GM23338 (cell line): Measurements from ENCODE around the gene VRK3.

Source experiments
- CREB1 ChIP-seq: fragments of 250-450 bp; sonication (Bioruptor Pico); IDR thresholded peaks from 2 replicates; pipeline ENCODE4 v1.5.0; 2020; ENCODE audit warnings: low read depth, mild to moderate bottlenecking, moderate library complexity
- CTCF ChIP-seq, 2 experiments: fragments of 200-600 bp in 1 of 2; sonication (generic) in 1 of 2; conservative IDR thresholded peaks; 2 replicates each; pipeline versions ENCODE4 v1.5.1 to v1.6.1; 2016 to 2017; ENCODE audit warnings: antibody characterized with exemption in 2 of 2, low read depth in 2 of 2, mild to moderate bottlenecking in 2 of 2, moderate library complexity in 1 of 2
- EZH2 ChIP-seq: fragments of 200-600 bp; sonication (generic); IDR thresholded peaks from one replicate; pipeline ENCODE4 v1.8.0; 2017; ENCODE audit warnings: antibody characterized with exemption, mild to moderate bottlenecking, low read depth; ENCODE audit not compliant: unreplicated experiment
- JUNB ChIP-seq: IDR thresholded peaks from one replicate; pipeline ENCODE4 v1.6.1; 2016; ENCODE audit warnings: antibody characterized with exemption; ENCODE audit not compliant: unreplicated experiment
- POLR2AphosphoS5 ChIP-seq: IDR thresholded peaks from 2 replicates; pipeline ENCODE4 v1.6.1; 2016; ENCODE audit warnings: antibody characterized with exemption, low read depth
- REST ChIP-seq: IDR thresholded peaks from one replicate; pipeline ENCODE4 v1.6.1; 2018; ENCODE audit warnings: antibody characterized with exemption; ENCODE audit not compliant: unreplicated experiment
- STAT1 ChIP-seq: IDR thresholded peaks from one replicate; pipeline ENCODE4 v1.6.1; 2016; ENCODE audit warnings: antibody characterized with exemption; ENCODE audit not compliant: unreplicated experiment
- ZNF114 ChIP-seq: fragments of 250-450 bp; sonication (Bioruptor Pico); IDR thresholded peaks from 2 replicates; pipeline ENCODE4 v1.5.0; 2020; ENCODE audit warnings: mild to moderate bottlenecking, moderate library complexity
- ZNF462 ChIP-seq: fragments of 250-450 bp; sonication (Bioruptor Pico); IDR thresholded peaks from 2 replicates; pipeline ENCODE4 v1.5.0; 2020; ENCODE audit warnings: mild to moderate bottlenecking, moderate library complexity

GRCh38 chr19:50016225-50016807 is 8.9 kb downstream of the VRK3 start:
- no peak for TF ChIP-seq ZNF462
- TF ChIP-seq CTCF (conservative IDR thresholded peaks at IDR 0.05; ENCODE audit: low read depth in 2 of 2): no peak
- no peak for TF ChIP-seq REST
- no peak for TF ChIP-seq ZNF114
- TF ChIP-seq EZH2: no peak
- TF ChIP-seq POLR2AphosphoS5: no peak
- no peak for TF ChIP-seq CREB1
- no peak for TF ChIP-seq JUNB
- no peak for TF ChIP-seq STAT1
